D721Med (cell line): ENCODE results near the gene LRRC28.

Experiments used
- DNase-seq: peaks from one replicate; pipeline ENCODE4 v3.0.0; 2011; ENCODE audit warnings: low spot score; ENCODE audit not compliant: insufficient read length
- FAIRE-seq: peaks from 2 replicates; lab custom pipeline; 2011; peaks lifted over from hg19 to GRCh38; lab: Jason Lieb, UNC
- TF ChIP-seq, protein P1 (sequence below): IDR thresholded peaks from 2 replicates; pipeline ENCODE4 v1.5.1; 2012; ENCODE audit warnings: mild to moderate bottlenecking, control low read depth; ENCODE audit not compliant: insufficient read depth; ENCODE audit errors: missing control alignments

LRRC28 gene

DNA sequence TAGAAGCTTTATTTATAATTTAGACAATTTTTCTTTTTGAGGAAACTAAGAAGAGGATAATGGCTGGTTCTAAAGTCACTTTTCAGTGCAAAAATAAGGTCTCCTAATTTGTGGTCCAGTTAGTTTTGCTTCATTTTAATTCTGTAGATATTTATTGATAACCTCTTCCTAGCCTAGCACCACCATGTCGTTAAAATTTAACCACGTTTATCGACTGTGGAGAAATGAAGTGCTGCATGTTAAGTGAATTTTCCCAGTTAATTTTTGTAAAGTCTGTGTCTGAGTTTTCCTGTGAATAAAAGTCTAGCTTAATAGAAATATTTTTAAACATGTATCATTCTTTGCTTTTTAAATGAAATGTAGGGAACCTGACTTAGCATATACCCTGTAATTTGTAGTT, 16.7 kb downstream of the LRRC28 start:
- FAIRE-seq: no peak
- DNase-seq: no peak
- TF ChIP-seq, protein P1, sequence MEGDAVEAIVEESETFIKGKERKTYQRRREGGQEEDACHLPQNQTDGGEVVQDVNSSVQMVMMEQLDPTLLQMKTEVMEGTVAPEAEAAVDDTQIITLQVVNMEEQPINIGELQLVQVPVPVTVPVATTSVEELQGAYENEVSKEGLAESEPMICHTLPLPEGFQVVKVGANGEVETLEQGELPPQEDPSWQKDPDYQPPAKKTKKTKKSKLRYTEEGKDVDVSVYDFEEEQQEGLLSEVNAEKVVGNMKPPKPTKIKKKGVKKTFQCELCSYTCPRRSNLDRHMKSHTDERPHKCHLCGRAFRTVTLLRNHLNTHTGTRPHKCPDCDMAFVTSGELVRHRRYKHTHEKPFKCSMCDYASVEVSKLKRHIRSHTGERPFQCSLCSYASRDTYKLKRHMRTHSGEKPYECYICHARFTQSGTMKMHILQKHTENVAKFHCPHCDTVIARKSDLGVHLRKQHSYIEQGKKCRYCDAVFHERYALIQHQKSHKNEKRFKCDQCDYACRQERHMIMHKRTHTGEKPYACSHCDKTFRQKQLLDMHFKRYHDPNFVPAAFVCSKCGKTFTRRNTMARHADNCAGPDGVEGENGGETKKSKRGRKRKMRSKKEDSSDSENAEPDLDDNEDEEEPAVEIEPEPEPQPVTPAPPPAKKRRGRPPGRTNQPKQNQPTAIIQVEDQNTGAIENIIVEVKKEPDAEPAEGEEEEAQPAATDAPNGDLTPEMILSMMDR: no peak

DNA sequence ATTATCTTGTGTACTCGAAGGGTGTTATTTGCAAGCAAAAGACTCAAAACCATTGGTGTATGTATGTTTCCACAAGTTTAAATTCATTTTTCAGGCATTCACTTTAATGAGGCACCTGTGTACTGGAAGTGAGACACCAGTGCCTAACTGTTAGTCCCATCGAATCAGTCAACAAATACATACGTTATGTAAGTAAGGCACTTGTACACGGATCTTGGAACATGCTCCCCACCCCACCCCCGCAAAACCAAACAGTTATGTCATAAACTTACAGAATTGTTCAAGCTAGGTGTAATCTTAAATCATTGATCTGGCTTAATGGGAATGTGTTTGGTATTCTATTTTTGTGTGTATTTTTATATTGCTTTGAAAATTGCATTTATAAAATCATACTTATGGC, 17.1 kb downstream of the LRRC28 start:
- TF ChIP-seq, protein P1: no peak
- FAIRE-seq (no peak), DNase-seq (no peak)

DNA sequence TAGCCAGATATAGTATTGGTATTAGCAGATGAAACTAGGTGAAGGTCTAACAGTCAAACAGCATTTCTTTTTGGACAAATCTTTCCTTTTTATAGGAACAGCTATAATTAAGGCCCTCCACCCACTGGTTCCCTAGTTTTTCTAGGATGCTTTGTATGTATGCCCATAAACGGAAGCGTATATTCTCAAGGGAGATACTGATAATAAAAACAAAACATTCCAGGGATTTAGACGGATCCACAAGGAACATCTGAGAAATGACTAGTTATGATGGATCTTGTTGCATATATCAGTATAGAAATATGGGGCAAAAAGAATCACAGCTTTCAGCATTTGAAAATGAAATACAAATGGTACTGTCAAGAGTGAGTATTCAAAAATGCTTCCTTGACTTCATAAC, 22.5 kb downstream of the LRRC28 start:
- TF ChIP-seq, protein P1: no peak
- no peak for FAIRE-seq
- no peak for DNase-seq

DNA sequence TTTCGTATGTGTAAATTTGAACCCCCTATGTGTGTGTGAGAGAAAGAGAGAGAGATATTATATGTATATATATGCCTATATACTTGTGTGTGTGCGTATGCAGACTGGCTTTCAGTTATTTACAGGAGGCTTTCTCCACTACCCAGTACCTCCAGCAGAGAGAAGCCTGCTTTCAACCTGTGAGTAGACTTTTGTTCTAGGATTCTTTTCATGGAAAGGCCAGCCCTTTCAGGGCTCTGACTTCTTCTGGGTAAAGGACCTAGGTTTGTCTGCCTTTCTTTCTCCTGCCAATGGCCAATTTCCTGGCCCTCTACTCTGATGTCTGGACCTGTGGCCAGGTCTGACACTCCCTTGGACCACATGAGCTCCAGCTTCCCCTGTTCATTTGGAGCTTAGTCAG, 23.8 kb downstream of the LRRC28 start:
- FAIRE-seq: no peak
- TF ChIP-seq, protein P1: no peak
- DNase-seq: no peak

DNA sequence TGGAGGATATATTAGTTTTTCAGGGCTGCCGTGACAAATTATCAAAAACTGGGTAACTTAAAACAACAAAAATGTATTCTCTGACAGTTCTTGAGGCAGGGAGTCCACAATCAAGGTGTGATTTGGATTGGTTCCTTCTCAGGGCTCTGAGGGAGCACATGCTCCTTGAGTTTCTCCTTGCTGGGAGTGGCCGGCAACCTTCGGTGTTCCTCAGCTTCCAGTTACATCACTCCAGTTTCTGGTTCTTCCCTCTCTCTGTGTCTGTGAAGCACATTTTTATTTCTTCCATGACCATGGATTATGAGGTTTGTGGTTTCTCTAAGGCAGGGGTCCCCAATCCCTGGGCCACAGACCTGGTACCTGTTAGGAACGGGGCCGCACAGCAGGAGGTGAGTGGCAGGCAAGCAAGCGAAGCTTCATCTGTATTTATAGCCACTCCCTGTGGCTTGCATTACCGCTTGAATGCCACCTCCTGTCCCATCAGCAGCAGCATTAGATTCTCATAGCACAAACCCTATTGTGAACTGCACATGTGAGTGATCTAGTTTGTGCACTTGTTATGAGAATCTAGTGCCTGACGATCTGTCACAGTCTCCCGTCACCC, 24.3 kb downstream of the LRRC28 start:
- TF ChIP-seq, protein P1: no peak
- no peak for FAIRE-seq
- DNase-seq: no peak

DNA sequence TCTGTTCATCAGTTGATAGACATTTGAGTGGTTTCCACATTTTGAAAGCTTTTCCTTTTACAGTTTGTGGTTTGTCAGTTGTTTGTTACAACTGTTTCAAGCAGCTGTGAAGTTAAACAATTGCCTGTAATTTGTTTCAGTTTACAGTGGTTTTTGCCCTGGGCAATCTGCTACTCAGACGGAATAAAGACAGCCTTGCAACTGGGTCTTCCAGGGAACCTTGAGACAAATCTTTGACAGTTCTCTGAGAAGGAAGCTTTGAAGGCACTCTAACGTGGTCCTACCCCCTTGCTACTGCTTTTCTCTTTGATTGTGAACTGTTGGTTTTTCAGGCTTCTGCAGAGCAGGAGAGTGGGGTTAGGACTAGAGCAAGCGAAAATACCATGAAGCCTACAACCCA, 28.0 kb downstream of the LRRC28 start:
- TF ChIP-seq, protein P1: no peak
- FAIRE-seq (no peak), DNase-seq (no peak)

DNA sequence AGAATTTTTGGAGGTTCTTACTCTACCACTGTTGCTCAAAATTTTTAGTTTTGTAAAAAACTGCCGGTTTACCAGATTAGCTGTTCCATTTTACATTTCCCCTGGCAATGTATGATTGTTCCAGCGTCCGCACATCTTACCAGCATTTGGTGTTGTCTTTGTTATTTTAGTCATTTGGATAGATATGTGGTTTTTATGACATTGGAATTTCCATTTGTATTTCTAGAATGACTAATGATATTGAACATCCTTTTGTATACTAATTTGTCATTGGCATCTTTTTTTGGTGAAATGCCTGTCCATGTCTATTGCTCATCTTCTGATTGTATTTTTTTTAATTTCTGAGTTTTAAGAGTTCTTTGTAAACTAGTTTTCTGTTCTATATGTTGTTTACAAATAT, 28.5 kb downstream of the LRRC28 start:
- no peak for DNase-seq
- TF ChIP-seq, protein P1: no peak
- FAIRE-seq: no peak
